Kidney capillary endothelial cell (primary cell): ENCODE results near the gene L1CAM.

Experiments used
- DNase-seq: peaks from one replicate; pipeline ENCODE4 v3.0.0-alpha.2; 2018; ENCODE audit warnings: low spot score

Gene L1CAM

DNA sequence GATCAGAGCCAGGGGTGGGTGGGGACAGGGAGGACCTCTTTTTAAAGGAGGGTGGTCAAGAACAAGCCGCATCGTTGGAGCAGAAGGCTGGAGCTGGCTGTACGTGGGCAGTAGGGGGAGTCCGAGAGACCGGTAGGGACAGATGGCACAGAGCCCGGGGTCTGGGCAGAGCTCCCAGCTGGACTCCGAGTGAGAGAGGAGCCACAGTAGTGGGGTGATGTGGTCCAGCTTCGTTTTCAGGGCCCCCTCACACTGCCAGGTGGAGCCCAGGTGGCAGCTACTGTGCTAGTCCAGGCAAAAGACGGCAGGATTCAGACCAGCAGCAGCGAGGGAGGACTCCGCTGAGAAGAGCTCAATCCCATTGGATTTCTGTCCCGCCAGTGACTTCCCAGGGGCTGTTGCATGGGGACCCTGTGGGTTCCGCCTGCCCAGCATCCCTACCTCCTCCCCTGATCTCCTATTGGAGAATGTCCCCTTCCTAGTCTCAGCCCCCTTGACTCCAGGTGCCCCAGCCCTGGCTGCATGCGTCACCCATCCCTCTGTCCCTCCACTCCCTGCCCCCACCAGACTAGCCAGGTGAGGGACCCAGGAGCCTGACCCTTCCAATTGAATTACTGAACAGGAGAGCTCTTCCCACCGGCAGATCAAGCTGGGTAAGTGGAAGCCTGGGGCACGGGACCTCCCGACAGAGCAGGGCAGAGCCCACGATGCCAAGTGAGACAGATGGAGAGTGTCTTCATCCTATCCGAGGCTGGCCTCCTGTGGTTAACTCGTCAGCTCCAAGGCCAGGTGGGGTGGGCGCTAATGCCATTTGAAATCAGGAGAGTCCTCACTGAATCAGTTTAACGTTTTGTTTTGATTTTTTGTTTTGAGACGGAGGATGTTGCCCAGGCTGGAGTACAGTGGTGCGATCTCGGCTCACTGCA, 37.2 kb upstream of the L1CAM start:
- DNase-seq = peak; percentile 26

DNA sequence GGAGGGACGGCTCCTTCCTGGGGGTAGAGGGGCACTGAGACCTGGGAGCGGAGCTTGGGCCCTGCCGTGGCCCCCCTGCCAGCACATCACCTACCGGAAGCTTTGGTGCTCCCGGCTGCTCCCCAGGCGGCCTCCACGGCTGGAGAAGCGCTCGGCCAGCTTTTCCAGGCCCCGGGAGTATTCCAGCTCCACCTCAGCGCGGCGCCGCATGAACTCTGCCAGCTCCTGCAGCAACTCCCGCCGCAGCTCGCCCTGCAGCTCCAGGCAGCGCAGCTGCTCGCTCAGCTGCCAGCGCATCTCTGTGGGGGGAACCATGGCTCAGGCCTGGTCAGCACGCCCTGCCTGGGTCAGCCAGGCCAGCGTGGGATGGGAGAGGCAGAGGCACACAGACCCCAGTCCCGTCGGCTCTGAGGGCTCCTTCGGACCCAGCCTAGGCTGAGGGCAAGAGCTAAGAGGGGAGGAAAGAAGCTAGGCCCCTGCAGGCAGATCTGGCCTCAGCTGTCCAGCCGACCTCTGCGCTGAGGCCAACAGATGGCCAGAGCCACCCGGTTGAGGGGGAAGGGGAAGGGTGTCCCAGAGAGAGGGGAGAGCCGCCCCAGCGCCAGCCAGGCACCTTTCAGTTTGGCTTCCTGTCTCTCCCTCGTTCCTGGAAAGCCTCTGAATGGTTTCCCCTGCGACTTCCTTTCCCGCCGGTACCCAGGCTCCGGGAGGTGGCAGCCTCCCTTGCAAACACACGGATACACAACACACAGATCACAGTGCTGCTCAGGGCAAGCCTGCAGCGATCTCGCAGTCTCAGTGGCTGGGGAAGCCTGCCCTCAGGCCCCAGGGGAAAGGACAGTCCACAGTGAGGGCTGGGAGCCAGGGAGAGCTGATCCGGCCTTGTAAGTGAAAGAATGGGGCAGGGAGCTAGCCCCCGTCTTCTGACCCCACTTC, 35.8 kb upstream of the L1CAM start:
- DNase-seq = peak; percentile 54

DNA sequence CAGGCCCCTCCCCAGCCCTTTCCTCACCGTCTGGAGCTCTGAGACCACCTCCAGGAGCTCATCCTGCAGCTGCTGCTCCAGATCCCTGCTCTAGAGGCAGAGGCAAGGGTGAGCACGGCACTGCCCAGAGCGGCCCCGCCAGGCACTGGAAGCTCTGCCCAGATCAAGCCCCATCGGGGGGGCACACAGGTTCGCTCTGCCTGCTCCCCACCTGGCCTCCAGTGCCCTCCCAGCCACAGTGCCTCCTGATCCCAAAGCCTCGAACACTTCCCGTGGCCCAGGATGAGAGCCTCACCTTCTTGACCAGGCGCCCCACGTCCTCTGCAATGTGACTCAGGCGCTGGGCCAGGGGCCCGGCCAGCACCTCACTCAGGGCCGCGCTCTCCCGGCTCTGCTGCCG, 35.1 kb upstream of the L1CAM start:
- DNase-seq = no peak

- DNase-seq = no peak
These were observed 34.6 kb upstream of the L1CAM start for GRCh38 chrX:153920546-153920945.

DNA sequence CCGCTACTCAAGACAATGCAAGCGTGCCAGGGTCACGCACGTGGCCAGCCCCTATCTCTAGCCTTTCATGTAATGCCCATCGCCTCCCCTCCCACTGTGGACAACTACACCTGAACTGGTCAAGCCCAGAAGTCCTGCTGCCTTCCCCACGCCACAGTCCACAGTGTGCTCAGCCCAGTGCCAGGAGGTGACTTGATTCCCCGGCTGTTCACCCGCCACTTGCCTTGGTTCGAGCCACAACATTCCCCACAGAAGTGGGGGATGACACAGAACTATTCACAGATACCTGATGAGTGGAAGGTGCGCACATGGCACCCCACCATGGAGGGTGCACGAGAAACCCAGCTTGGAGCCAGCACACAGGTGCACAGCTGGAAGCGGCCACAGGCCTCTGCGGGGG, 33.3 kb upstream of the L1CAM start:
- no peak for DNase-seq

DNA sequence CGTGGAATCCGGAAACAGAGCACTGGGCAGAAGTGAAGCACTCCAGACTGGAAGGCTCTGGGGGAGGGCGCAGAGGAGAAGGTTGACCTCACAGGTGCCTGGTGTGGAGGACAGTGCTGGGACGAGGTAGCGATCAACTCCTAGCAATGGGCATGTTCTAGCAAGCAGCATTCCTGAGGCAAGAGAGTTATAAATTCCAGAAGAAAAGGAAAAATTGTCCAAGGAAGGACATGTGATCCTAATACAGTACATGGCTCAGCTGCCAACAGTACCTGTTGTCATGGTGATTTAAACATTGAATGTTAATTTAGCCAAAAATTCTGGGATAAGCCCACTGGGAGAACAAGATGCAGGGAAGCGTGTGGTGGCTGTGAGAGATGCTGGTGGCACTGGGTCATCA, 31.9 kb upstream of the L1CAM start:
- no peak for DNase-seq

GRCh38 chrX:153913701-153914100, 27.7 kb upstream of the L1CAM start:
- DNase-seq = no peak

DNA sequence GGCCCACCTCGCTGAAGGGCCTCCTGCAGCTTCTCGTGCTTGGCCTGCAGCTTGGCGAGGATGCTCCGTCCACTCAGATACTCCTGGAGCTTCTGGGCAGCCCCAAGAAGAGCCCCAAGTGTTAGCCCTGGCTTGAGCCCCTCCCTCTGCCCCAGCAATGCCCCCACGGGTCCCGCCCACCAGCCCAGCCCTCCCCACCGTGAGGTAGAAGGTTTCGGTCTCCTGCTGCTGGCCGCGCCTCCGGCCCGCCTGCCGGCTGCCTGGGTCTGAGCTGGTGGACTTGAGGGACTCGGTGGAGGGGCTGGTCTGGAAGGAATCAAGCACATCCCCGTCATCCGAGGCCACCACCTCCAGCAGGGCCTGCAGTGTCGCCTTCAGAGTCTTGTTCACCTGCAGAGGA, 27.2 kb upstream of the L1CAM start:
- no peak for DNase-seq

GRCh38 chrX:153911798-153912197, 25.8 kb upstream of the L1CAM start:
- no peak for DNase-seq

GRCh38 chrX:153910446-153910845, 24.5 kb upstream of the L1CAM start:
- DNase-seq = no peak

GRCh38 chrX:153909980-153910360, 24.0 kb upstream of the L1CAM start:
- DNase-seq = no peak

DNA sequence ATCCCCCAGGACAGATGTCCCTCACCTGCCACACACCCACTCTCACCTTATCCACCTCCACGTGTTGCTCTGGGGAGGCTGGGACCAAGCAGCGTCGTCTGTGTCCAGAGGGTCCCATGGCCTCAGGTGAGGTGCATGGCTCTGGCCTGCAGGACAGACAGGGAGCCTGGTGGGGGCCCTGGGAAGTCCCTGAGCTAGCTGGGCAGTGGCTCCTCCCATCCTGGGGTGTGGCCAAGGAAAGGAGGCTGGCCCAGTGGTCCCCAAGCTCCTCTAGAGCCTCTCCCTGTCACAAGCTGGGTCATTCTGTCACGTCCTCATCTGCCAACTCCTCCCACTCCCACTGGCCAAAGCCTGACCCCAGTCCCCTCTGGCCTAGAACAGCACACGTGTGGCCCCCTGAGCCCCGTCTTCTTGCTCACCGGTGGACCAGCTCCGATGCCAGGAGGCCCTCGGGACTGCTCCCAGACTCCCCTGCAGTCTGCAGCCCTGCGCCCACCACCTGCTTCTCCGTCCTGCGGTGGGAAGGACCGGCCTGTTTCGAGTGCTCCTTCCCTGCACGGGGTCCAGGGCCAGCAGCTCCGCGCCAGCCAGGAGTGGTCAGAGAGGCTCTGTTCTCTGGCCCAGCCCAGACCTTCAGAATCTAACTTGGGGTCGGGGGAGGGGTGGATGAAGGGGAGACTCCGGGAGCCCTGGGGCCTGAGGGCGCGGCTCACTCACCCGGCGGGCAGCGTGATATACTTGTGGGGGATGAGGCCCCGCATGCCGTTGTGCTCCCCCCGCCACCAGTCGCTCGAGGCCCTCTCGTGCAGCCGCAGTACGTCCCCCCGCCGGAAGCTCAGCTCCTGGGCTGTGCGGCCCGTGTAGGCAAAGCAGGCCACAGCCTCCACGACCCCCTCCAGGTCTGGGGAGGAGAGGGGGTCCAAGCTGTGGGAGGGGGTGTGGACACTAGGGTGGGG, 23.3 kb upstream of the L1CAM start:
- DNase-seq = no peak

DNA sequence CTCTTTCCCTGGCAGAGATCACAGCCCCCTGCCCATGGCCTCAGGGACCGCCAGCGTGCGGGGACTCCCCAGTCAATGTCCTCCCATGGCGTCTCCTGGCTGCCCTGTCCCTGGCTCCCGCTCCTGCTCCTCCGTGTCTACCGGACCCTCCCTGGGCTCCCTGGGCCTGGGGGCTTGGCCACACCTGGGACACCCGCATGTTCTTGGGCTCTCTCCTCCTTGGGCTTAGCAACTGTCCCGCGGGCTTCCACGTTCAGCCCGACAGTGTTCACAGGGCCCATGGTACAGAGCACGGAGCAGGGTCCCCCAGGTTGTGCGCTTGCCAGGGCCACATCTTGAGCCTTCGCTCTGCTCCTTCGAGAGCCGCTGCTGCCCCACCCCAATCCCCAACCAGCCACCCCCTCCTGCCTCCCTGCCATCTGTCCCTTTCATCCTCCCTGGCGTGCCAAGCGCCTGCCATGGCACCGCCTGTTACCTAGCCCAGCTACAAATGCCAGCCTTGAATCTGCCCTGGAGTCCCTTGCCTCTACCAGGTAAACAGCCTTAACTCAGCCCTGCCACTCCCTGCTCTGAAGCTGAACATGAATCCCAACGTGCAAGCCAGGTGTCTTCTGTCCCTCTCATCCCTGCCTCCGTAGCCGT, 22.4 kb upstream of the L1CAM start:
- no peak for DNase-seq

GRCh38 chrX:153907456-153907855, 21.5 kb upstream of the L1CAM start:
- DNase-seq = no peak

GRCh38 chrX:153906126-153906917, 20.3 kb upstream of the L1CAM start:
- no peak for DNase-seq

GRCh38 chrX:153905481-153906095, 19.6 kb upstream of the L1CAM start:
- no peak for DNase-seq

GRCh38 chrX:153903991-153904957, 18.3 kb upstream of the L1CAM start, which contains the start of gene AVPR2:
Gene AVPR2 (plus strand): TSS chrX:153904673. CDS start chrX:153905146, 473 bp downstream.
- DNase-seq = no peak

DNA sequence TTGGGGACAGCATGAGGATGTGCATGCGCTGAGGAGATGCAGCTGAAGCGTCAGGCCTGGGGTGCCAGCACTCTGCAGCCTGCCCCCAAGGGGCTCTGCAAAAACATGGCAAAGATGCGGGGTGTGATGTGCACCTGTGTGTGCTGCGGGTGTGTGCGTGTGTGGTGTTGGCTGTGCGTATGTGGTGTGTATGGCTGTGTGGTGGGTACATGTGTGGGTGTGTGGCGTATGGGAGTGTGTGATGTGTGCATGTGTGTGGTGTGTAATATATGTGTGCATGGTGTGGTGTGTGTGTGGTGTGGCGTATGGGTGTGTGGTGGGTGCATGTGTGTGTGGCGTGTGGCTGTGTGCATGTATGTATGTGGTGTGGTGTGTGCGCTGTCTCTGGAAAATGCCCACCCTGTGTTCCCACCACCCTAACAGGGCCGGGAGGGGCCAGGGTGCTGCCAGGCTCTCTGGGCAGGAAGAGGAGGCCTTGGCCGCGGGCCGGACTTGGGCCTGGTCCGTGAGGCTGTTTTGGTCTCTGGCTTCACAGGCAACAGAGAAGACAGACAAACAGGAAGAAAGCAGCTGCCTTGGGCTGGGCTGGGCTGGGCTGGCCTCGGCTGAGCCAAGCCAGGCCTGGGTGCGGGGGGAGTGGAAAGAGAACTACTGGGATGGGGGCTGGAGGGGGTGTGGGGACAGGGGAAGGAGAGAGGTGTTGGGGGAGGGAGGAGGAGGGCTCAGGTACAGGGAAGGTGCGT, 17.4 kb upstream of the L1CAM start:
- no peak for DNase-seq
